Tibial nerve (tissue), 3 donors: ENCODE measurements around the gene SELP.

Source experiments
- POLR2A ChIP-seq, 2 donors: fragments of 450-650 bp; IDR thresholded peaks; one replicate each; pipeline ENCODE4 v1.6.1; 2017; ENCODE audit warnings: antibody characterized with exemption in 2 of 2, mild to moderate bottlenecking in 2 of 2, moderate library complexity in 2 of 2
- TF ChIP-seq, protein P1 (sequence below), 5 experiments: fragments of 200-600 bp in 3 of 5; fragments of 450-650 bp in 2 of 5; sonication (generic) in 3 of 5; IDR thresholded peaks; one replicate each; pipeline ENCODE4 v1.5.1; 2016 to 2019; ENCODE audit warnings: antibody characterized with exemption in 5 of 5, mild to moderate bottlenecking in 3 of 5, moderate library complexity in 2 of 5

DNA sequence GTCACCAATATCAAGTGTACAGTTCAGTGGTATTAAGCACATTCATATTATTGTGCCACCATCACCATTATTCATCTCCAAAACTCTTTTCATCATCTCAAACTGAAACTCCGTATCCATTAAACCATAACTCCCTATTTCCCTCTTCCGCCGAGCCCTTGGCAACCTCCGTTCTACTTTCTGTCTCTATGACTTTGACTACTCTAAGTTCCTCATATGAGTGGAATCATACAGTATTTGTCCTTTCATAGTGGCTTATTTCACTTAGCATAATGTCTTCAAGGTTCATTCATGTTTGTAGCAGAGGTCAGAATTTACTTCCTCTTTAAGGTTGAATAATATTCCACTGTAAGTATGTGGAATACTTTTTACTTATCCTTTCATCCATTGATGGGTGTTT lies 21.7 kb downstream of the SELP start:
- TF ChIP-seq, protein P1, sequence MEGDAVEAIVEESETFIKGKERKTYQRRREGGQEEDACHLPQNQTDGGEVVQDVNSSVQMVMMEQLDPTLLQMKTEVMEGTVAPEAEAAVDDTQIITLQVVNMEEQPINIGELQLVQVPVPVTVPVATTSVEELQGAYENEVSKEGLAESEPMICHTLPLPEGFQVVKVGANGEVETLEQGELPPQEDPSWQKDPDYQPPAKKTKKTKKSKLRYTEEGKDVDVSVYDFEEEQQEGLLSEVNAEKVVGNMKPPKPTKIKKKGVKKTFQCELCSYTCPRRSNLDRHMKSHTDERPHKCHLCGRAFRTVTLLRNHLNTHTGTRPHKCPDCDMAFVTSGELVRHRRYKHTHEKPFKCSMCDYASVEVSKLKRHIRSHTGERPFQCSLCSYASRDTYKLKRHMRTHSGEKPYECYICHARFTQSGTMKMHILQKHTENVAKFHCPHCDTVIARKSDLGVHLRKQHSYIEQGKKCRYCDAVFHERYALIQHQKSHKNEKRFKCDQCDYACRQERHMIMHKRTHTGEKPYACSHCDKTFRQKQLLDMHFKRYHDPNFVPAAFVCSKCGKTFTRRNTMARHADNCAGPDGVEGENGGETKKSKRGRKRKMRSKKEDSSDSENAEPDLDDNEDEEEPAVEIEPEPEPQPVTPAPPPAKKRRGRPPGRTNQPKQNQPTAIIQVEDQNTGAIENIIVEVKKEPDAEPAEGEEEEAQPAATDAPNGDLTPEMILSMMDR (IDR thresholded peaks at IDR 0.05), result no peak
- TF ChIP-seq POLR2A (IDR thresholded peaks at IDR 0.05), result no peak
